AG09309 (cell line): ENCODE results near the gene ZNF646.
A peak's percentile ranks its signal among the peaks of the same experiment; 100 is the strongest.

Source experiments
- DNase-seq: peaks from one replicate; pipeline ENCODE4 v3.0.0-alpha.2; 2010; ENCODE audit warnings: low read depth
- H3K4me3 ChIP-seq: 2 replicates; pipeline ENCODE4 v1.5.1; 2011; ENCODE audit warnings: mild to moderate bottlenecking, low read depth, low read length, moderate library complexity; ENCODE audit not compliant: control insufficient read depth
- CTCF ChIP-seq: IDR thresholded peaks from 2 replicates; pipeline ENCODE4 v1.5.1; 2011; ENCODE audit warnings: mild to moderate bottlenecking, low read depth, low read length, inconsistent platforms; ENCODE audit not compliant: insufficient read depth, control insufficient read depth; ENCODE audit errors: missing control alignments

The ZNF646 gene

GRCh38 chr16:31087971-31088370 lies 13.7 kb downstream of the ZNF646 start:
- TF ChIP-seq CTCF, result no peak
- H3K4me3 ChIP-seq, result no peak overlapping the region

DNA sequence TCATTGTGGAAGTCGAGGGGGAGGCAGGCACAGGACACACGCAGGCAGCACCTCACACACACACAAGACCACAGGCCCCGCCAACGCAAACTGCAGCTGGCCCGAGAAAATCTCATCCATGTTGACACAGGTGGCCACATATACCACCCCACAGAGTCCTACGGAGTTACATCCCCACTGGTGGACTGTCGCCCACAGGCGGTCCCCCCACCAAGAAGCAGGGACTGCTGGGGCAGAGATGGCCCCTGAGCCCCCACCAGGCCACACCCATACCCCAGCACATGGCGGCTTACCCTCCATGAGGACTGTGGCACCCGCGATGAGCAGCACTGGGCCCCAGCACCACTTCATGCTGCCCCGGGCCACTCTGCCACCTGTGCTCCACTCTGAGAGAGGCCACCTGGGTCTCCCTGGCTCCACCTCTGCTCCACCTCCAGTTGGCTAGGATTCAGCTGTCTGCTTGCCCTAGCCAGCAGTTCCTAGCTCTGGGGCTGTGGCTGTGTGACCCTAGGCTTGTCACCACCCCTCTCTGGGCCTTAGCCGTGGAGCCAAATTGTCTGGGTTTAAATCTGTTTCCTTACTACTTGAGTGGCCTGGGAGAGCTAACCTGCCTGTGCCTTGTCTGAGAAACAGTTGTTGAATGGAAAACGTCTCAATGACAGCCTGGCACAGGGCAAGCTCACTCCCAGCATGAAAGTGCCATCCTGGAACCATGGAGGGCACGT lies 14.4 kb downstream of the ZNF646 start, which contains the start of gene PRSS53:
PRSS53 (minus strand) TSS at position 485 of the 725 bp plus-strand sequence; CDS start at position 351, 134 bp downstream.
- DNase-seq, result no peak
- H3K4me3 ChIP-seq, result no peak within 1 kb of the TSS
- no peak for TF ChIP-seq CTCF

More at GRCh38 chr16:31087971-31088370, 13.7 kb downstream of the ZNF646 start:
- no peak for DNase-seq

GRCh38 chr16:31089199-31089598 lies 15.0 kb downstream of the ZNF646 start:
- TF ChIP-seq CTCF, result no peak

GRCh38 chr16:31090540-31090939 lies 16.3 kb downstream of the ZNF646 start:
- H3K4me3 ChIP-seq, result no peak overlapping the region
- no peak for TF ChIP-seq CTCF
- DNase-seq, result no peak

More at GRCh38 chr16:31089199-31089598, 15.0 kb downstream of the ZNF646 start:
- H3K4me3 ChIP-seq, result no peak overlapping the region
- no peak for DNase-seq

GRCh38 chr16:31092330-31092729 lies 18.1 kb downstream of the ZNF646 start:
- H3K4me3 ChIP-seq, result no peak overlapping the region
- peak; percentile 42 for DNase-seq
- TF ChIP-seq CTCF, result no peak

- peak overlapping the region; percentile 97 for H3K4me3 ChIP-seq
- no peak for DNase-seq
- no peak for TF ChIP-seq CTCF
Measured at GRCh38 chr16:31093132-31093703, 19.0 kb downstream of the ZNF646 start.
